Measurements from ENCODE around the gene SEC31B.

DNA sequence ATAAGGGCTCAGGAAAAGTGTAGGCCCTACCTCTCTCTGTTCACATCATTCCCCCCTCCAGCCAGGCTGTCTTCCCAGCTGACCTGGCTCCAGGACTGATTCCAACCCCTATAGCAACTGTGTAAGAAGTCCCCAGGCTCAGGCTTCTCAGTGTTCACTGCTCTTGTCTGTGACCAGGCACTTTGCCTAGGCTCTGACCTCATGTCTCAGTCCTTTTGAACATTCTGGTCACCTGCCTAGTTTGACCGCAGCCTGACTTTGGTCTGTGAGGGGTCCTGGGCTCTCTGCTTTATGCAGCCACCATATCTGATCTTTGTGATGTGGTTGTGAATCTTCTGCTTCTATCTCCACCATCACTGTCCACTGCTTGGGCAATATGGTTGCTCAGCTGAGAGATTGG is 40.6 kb upstream of the SEC31B start:
- TF ChIP-seq, protein P1, sequence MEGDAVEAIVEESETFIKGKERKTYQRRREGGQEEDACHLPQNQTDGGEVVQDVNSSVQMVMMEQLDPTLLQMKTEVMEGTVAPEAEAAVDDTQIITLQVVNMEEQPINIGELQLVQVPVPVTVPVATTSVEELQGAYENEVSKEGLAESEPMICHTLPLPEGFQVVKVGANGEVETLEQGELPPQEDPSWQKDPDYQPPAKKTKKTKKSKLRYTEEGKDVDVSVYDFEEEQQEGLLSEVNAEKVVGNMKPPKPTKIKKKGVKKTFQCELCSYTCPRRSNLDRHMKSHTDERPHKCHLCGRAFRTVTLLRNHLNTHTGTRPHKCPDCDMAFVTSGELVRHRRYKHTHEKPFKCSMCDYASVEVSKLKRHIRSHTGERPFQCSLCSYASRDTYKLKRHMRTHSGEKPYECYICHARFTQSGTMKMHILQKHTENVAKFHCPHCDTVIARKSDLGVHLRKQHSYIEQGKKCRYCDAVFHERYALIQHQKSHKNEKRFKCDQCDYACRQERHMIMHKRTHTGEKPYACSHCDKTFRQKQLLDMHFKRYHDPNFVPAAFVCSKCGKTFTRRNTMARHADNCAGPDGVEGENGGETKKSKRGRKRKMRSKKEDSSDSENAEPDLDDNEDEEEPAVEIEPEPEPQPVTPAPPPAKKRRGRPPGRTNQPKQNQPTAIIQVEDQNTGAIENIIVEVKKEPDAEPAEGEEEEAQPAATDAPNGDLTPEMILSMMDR (IDR thresholded peaks at IDR 0.05; ENCODE audit: extremely low read depth in 1 of 2, insufficient read depth in 1 of 2, low read depth in 1 of 2, low read length in 2 of 2): no peak
- TF ChIP-seq POLR2AphosphoS5 (IDR thresholded peaks at IDR 0.05; ENCODE audit: insufficient read depth, low read depth, low read length): no peak
- no peak for TF ChIP-seq EZH2 (IDR thresholded peaks at IDR 0.05; ENCODE audit: borderline replicate concordance, low read depth, low read length, severe bottlenecking)

Measured in endothelial cell of umbilical vein (primary cell).